Vagina (tissue), 2 donors: ENCODE measurements around the gene SLC9A9. TPM values are rescaled to one million over a fixed set of nuclear protein-coding genes. Genes with fewer than 3 reads are reported as not detected.

Source experiments
- DNase-seq, 2 donors: peaks; one replicate each; pipeline ENCODE4 v3.0.0-alpha.2; 2017; ENCODE audit errors: extremely low spot score in 2 of 2
- H3K27ac ChIP-seq: fragments of 200-600 bp; sonication (generic); one replicate; pipeline ENCODE4 v1.5.1; 2019
- H3K27me3 ChIP-seq: fragments of 200-600 bp; sonication (generic); one replicate; pipeline ENCODE4 v1.5.1; 2019
- H3K36me3 ChIP-seq, 2 donors: fragments of 200-600 bp; sonication (generic); one replicate each; pipeline ENCODE4 v1.5.1; 2017 to 2019
- H3K4me1 ChIP-seq: fragments of 200-600 bp; sonication (generic); one replicate; pipeline ENCODE4 v1.5.1; 2019
- H3K4me3 ChIP-seq, 2 donors: fragments of 200-600 bp; sonication (generic); 1 replicate in 1 of 2; 2 replicates in 1 of 2; pipeline ENCODE4 v1.5.1; 2016 to 2019
- H3K9me3 ChIP-seq: fragments of 200-600 bp; sonication (generic); one replicate; pipeline ENCODE4 v1.5.1; 2019
- CTCF ChIP-seq, 3 experiments: fragments of 450-650 bp in 2 of 3; fragments of 200-600 bp in 1 of 3; sonication (generic) in 1 of 3; IDR thresholded peaks; one replicate each; pipeline ENCODE4 v1.5.1; 2017 to 2019; ENCODE audit warnings: antibody characterized with exemption in 3 of 3, mild to moderate bottlenecking in 2 of 3, moderate library complexity in 2 of 3
- POLR2A ChIP-seq, 2 donors: fragments of 450-650 bp; IDR thresholded peaks; one replicate each; pipeline ENCODE4 v1.6.1; 2017; ENCODE audit warnings: antibody characterized with exemption in 2 of 2, mild to moderate bottlenecking in 2 of 2, moderate library complexity in 2 of 2
- POLR2AphosphoS5 ChIP-seq, 2 donors: sonication (generic); formaldehyde crosslinking; IDR thresholded peaks; one replicate each; pipeline ENCODE4 v1.9.0; 2017; ENCODE audit warnings: antibody characterized with exemption in 2 of 2, mild to moderate bottlenecking in 2 of 2, low read depth in 1 of 2; ENCODE audit not compliant: insufficient read depth in 1 of 2
- intact Hi-C: fragments of 100-400 bp; cut with DNase I; formaldehyde crosslinking; loops from one replicate; pipeline ENCODE4 v1.15.1; 2023
- total RNA-seq: library from RNA; depleted of rRNA; stranded (reverse); fragments of >200 nt; gene quantifications from one replicate; pipeline ENCODE4 v1.2.3, GENCODE V29; 2016

SLC9A9 gene
- total RNA-seq, 1 donor from 2014 or later: 30.7 TPM

- intact Hi-C loops: no loop called here
- peaks cover 56% of the 10 kb centered on the region for H3K4me1 ChIP-seq
Measured at GRCh38 chr3:143309705-143310104, 538.6 kb downstream of the SLC9A9 start.

GRCh38 chr3:143307613-143308183 lies 540.6 kb downstream of the SLC9A9 start:
- H3K4me3 ChIP-seq: no peak overlapping the region
- TF ChIP-seq POLR2A (IDR thresholded peaks at IDR 0.05) (no peak), CTCF (IDR thresholded peaks at IDR 0.05) (no peak), POLR2AphosphoS5 (IDR thresholded peaks at IDR 0.05; ENCODE audit: insufficient read depth in 1 of 2, low read depth in 1 of 2) (no peak)
- no peak for DNase-seq
- intact Hi-C loops: no loop called here
- H3K9me3 ChIP-seq: no peaks in the 10 kb centered on the region
- H3K4me1 ChIP-seq: peaks cover 54% of the 10 kb centered on the region
- no peak overlapping the region for H3K27ac ChIP-seq
- no peaks in the 10 kb centered on the region for H3K36me3 ChIP-seq
- H3K27me3 ChIP-seq: no peaks in the 10 kb centered on the region

More at GRCh38 chr3:143309705-143310104, 538.6 kb downstream of the SLC9A9 start:
- TF ChIP-seq POLR2AphosphoS5 (IDR thresholded peaks at IDR 0.05; ENCODE audit: insufficient read depth in 1 of 2, low read depth in 1 of 2) (no peak), POLR2A (IDR thresholded peaks at IDR 0.05) (no peak), CTCF (IDR thresholded peaks at IDR 0.05) (no peak)
- H3K36me3 ChIP-seq: no peaks in the 10 kb centered on the region
- H3K27ac ChIP-seq: no peak overlapping the region
- no peaks in the 10 kb centered on the region for H3K27me3 ChIP-seq
- DNase-seq: no peak
- H3K9me3 ChIP-seq: no peaks in the 10 kb centered on the region
- H3K4me3 ChIP-seq: no peak overlapping the region

- H3K4me3 ChIP-seq: no peak overlapping the region
- H3K9me3 ChIP-seq: no peaks in the 10 kb centered on the region
- H3K4me1 ChIP-seq: peaks cover 63% of the 10 kb centered on the region
- H3K36me3 ChIP-seq: no peaks in the 10 kb centered on the region
- H3K27me3 ChIP-seq: no peaks in the 10 kb centered on the region
- TF ChIP-seq CTCF (IDR thresholded peaks at IDR 0.05) (no peak), POLR2AphosphoS5 (IDR thresholded peaks at IDR 0.05; ENCODE audit: insufficient read depth in 1 of 2, low read depth in 1 of 2) (peak in 1 of 2 donors; percentile 66)
- intact Hi-C loops: no loop called here
- no peak for DNase-seq
- H3K27ac ChIP-seq: no peak overlapping the region
Measured at GRCh38 chr3:143306407-143306806, 541.9 kb downstream of the SLC9A9 start.

GRCh38 chr3:143302638-143303171 lies 545.6 kb downstream of the SLC9A9 start:
- Histone ChIP-seq H3K4me1 (peaks cover 43% of the 10 kb centered on the region), H3K27me3 (no peaks in the 10 kb centered on the region), H3K36me3 (no peaks in the 10 kb centered on the region), H3K9me3 (no peaks in the 10 kb centered on the region), H3K4me3 (no peak overlapping the region), H3K27ac (peak overlapping the region; percentile 14)
- peak; percentile 40 to 51 for TF ChIP-seq POLR2AphosphoS5 (IDR thresholded peaks at IDR 0.05; ENCODE audit: insufficient read depth in 1 of 2, low read depth in 1 of 2)
- TF ChIP-seq CTCF (IDR thresholded peaks at IDR 0.05): no peak
- DNase-seq: no peak
- intact Hi-C loops: no loop called here
